Ishikawa (cell line): ENCODE measurements around the gene GNB1L.

Experiments used
- CEBPB ChIP-seq: IDR thresholded peaks from 2 replicates; pipeline ENCODE4 v1.6.1; 2012
- TAF1 ChIP-seq: IDR thresholded peaks from 2 replicates; pipeline ENCODE4 v1.6.1; 2012; ENCODE audit warnings: low read depth, mild to moderate bottlenecking

GRCh38 chr22:19791894-19792293, 62.8 kb downstream of the GNB1L start:
- TF ChIP-seq TAF1 (no peak), CEBPB (no peak)
